Measurements from ENCODE around the gene IL21R.
"Not testable (repeated sequence)": the region's sequence is repeated elsewhere in the genome, so short reads cannot be mapped to it uniquely, and the experiment has no call there.

The IL21R gene

GRCh38 chr16:27374221-27374803, 27.7 kb upstream of the IL21R start:
- in situ Hi-C loops (cut with HindIII; ENCODE audit: low sequenced_read_pairs): loop anchor here (5.0 kb wide), 1 partner anchor 207 kb away; no protein-coding TSS in a partner anchor

- in situ Hi-C loops (cut with HindIII; ENCODE audit: low sequenced_read_pairs): loop anchor here (5.0 kb wide), 1 partner anchor 208 kb away; no protein-coding TSS in a partner anchor
Measured at GRCh38 chr16:27374804-27375425, 27.1 kb upstream of the IL21R start.

DNA sequence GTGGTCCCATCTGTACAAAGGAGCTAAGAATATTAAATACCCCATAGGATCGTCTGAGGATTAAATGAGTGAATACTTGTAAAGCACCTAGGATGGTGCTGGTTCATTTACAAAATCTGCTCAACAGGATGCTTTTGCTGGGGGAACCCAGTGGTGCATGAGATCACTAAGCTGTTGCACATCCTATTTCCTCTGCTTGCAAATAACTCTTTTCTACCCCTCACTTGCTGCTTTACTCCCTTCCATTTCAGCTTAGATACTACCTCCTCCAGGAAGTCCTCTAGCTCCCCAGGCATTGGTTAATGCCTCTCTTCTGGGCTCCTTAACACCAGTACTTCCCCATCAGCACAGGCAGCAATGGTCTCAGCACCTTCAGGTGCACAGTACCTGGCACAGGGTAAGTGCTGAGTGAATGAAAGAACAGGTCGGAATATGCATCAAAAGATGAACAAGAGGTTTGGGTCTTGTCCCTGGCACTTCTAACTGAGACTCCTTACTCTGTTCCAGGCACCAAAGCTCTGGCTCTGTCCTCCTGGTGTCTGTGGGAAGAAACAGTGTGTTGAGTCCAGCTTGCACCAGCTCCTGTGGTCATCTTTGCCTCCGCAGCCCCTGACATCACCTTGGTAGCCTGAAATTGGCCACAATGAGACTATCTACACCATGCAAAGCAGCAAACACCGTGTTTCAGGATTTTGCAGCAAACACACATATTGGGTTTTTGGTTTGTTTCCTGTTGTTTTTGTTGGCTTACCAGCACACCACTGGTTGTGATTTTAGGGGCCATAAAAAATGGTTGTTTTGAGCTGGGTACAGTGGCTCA, 24.1 kb upstream of the IL21R start:
- in situ Hi-C loops (cut with HindIII; ENCODE audit: low sequenced_read_pairs): no loop called here

GRCh38 chr16:27378871-27379481, 23.0 kb upstream of the IL21R start:
- in situ Hi-C loops (cut with HindIII; ENCODE audit: low sequenced_read_pairs): no loop called here

GRCh38 chr16:27379919-27380318, 22.1 kb upstream of the IL21R start:
- in situ Hi-C loops (cut with HindIII; ENCODE audit: low sequenced_read_pairs): no loop called here

GRCh38 chr16:27381236-27381635, 20.7 kb upstream of the IL21R start:
- in situ Hi-C loops (cut with HindIII; ENCODE audit: low sequenced_read_pairs): no loop called here

DNA sequence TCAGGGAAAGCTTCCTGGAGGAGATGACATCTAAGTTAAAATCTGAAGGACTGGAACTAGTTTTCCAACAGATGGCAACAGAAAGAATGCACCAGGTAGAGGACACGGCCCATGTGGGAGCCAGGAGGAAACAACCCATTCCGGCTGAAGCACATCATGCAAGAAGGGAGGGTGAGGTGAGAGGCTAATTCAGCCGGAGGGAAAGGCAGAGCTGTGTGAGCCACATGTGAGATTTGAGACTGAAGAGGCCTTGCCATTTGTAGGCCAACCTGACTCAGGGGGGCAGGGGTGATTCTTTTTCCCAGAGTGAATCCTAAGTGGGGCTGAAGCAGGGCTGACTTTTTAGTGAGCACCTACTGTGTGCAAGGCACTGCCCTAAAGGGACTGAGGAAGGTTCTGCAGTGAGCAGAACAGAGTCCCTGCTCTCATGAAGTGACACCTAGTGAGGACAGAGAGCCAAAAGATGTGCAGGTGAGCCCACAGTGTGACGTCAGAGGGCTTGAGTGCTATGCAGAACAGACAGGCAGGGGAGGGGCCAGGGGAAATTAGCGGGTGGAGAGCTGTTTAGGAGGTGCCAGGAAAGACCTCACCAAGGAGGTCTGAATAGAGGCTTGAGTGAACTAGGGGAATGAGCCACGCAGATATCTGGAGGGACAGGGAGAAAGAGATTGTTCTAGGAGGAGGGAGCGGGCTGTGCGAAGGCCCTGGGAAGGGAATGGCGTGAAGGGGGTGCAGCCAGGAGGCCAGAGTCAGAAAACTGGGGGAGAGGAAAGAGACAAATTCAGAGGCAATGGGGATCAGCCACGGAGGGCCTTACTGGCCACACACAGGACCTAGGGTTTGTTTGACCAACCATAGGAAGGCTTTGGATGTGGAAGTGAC, 19.8 kb upstream of the IL21R start:
- in situ Hi-C loops (cut with HindIII; ENCODE audit: low sequenced_read_pairs): no loop called here

- in situ Hi-C loops (cut with HindIII; ENCODE audit: low sequenced_read_pairs): no loop called here
Measured at GRCh38 chr16:27383556-27384243, 18.3 kb upstream of the IL21R start.

DNA sequence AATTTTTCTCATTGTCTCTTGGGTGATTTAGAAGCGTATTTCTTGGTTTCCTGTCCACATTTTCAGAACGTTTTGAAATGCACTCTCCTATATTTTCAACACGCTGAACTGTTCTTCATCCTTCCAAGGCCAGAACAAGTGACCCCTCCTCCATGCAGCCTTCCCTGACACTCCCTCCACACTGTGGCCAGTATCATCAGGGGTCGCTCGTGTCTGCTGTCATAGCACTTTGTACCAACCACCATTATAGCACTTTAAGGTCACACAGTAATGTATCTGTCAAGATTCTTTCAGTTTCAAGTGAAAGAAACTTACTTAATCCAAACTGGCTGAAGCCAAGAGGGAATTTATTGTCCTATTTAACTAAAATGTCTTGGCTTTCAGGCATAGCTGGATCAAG, 17.5 kb upstream of the IL21R start:
- in situ Hi-C loops (cut with HindIII; ENCODE audit: low sequenced_read_pairs): no loop called here

- in situ Hi-C loops (cut with HindIII; ENCODE audit: low sequenced_read_pairs): no loop called here
Measured at GRCh38 chr16:27385398-27385797, 16.6 kb upstream of the IL21R start.

GRCh38 chr16:27386674-27387073, 15.3 kb upstream of the IL21R start:
- in situ Hi-C loops (cut with HindIII; ENCODE audit: low sequenced_read_pairs): no loop called here

DNA sequence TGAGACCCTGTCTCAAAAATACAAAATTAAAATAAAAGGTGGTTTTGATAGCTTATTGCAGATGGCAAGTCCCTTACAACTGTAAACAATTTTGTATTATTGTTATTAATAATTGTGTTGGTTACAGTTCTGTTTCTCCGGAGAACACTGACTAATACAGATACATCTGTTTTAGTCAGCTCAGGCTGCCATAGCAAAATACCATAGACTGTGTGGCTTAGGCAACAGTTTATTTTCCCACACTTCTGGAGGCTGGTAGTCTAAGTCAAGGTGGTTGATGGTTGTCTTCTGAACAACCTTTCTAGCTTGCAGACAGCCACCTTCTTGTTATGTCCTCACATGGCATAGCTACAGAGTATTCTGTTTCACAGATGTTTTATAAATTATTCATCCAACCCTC, 14.2 kb upstream of the IL21R start:
- in situ Hi-C loops (cut with HindIII; ENCODE audit: low sequenced_read_pairs): no loop called here

DNA sequence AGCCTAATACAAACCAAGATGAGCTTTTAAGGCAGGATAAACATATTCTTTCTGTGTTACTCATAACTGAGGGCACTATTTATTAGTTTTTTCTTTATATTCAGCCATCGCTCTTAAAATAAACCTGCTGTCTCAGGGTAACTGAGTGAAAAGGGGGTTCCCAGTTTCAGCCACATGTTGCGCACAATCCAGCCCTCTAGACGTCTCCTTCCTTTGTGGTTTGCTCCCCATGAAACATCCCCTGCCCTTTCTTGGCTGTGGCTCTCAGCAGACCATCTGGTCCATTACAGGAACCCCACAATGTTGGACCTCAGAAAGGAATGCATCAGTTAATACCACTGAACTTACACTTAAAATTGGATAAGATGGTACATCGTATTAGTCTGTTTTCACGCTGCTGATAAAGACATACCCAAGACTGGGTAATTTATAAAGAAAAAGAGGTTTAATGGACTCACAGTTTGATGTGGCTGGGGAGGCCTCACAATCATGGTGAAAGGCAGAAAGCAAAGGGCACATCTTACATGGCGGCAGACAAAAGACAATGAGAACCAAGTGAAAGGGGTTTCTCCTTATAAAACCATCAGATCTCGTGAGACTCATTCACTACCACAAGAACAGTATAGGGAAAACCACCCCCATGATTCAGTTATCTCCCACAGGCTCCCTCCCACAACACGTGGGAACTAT, 12.6 kb upstream of the IL21R start:
- in situ Hi-C loops (cut with HindIII; ENCODE audit: low sequenced_read_pairs): no loop called here

- in situ Hi-C loops (cut with HindIII; ENCODE audit: low sequenced_read_pairs): no loop called here
Measured at GRCh38 chr16:27390151-27390550, 11.8 kb upstream of the IL21R start.

DNA sequence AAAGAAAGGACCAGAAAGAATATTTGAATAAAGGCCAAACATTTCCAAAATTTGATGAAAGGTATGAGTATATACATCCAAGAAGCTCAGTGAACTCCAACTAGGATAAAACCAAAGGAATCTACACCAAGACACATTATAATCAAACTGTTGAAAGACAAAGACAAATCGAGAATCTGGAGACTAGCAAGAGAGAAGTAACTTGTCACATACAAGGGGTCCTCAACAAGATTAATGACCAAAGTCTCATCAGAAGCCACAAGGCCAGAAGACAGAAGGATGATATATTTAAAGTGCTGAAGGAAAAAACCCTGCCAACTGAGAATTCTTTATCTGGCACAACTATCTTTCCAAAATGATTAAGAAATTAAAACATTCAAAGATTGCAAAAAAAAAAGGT, 9.3 kb upstream of the IL21R start:
- in situ Hi-C loops (cut with HindIII; ENCODE audit: low sequenced_read_pairs): no loop called here

DNA sequence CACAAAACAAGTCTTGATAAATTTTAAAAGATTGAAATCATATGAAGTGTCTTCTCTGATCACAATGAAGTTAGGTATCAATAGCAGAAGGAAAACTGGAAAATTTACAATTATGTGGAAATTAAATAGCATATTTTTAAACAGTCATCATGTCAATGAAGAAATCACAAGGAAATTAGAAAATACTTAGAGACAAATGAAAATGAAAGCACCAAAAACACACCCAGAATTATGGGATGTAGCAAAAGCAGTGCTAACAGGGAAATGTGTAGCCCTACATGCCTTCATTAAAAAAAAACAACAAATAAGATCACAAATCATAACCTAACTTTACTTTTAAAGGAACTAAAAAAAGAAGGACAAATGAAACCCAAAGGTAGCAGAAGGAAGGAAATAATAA, 7.5 kb upstream of the IL21R start:
- in situ Hi-C loops (cut with HindIII; ENCODE audit: low sequenced_read_pairs): no loop called here

GRCh38 chr16:27398341-27398893, 3.6 kb upstream of the IL21R start:
- in situ Hi-C loops (cut with HindIII; ENCODE audit: low sequenced_read_pairs): not testable (repeated sequence)

DNA sequence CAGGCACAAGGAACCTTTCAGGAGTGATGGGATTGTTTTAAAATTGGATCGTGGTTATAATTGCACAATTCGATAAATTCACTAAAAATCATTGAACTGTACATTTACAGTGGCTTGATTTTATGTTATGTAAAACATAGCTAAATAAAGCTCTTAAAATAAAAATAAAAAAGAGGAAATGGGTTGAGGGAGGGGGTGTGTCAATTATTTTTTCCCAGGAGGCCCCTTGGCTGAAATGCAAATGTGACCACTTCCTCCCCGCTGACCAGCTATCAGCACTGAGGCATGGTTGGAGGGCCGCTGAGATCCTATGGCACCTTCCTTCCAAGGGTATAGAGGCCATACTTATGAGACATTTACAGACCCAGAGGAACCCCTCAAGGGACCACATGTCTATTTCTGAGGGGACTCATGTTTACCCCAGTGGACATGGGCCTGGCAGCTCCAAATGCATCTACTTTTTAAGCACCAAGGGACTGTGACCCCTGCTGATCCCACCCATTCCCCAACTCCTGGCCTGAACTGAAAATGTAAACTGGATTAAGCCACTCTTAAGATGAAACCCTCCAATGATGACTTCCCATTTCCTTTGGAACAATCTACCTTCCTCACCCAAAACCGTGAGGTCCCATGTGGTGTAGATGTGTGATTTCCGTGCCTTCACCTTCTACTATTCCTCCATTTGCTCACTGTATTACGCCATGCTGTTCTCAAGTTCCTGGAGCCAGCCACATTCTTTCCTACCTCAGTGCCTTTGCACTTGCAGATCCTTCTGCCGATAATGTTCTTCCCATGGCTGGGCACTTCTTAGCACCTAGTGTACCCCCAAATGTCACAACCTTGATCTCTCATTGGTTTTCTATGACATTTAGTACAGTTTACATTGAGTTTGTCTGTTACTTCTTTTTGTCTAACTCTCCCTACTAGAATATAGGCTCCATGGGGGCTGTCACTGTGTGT, 2.8 kb upstream of the IL21R start:
- in situ Hi-C loops (cut with HindIII; ENCODE audit: low sequenced_read_pairs): no loop called here
